Endodermal cell (in vitro differentiated cells): ENCODE data around the gene FRRS1. TPM values are rescaled to one million over a fixed set of nuclear protein-coding genes. Genes with fewer than 3 reads are reported as not detected.

Experiments used
- DNase-seq: peaks from one replicate; pipeline ENCODE4 v3.0.0-alpha.2; 2017
- H3K27ac ChIP-seq: 2 replicates; pipeline ENCODE4 v1.5.1; 2013; ENCODE audit warnings: mild to moderate bottlenecking, low read depth, low read length, moderate library complexity
- H3K27me3 ChIP-seq: 2 replicates; pipeline ENCODE4 v1.6.1; 2013; ENCODE audit warnings: mild to moderate bottlenecking, low read length, moderate library complexity; ENCODE audit not compliant: insufficient read depth, control insufficient read depth, poor library complexity, severe bottlenecking
- H3K36me3 ChIP-seq: 2 replicates; pipeline ENCODE4 v1.7.0; 2013; ENCODE audit warnings: mild to moderate bottlenecking, low read length, moderate library complexity; ENCODE audit not compliant: control insufficient read depth, insufficient read depth
- H3K4me1 ChIP-seq: one replicate; pipeline ENCODE4 v1.7.0; 2013; ENCODE audit warnings: low read length; ENCODE audit not compliant: control insufficient read depth, insufficient read depth
- H3K4me3 ChIP-seq: 2 replicates; pipeline ENCODE4 v1.5.1; 2013; ENCODE audit warnings: mild to moderate bottlenecking, low read length, moderate library complexity
- H3K9ac ChIP-seq: 2 replicates; pipeline ENCODE4 v1.6.1; 2013; ENCODE audit warnings: mild to moderate bottlenecking, low read length, moderate library complexity; ENCODE audit not compliant: poor library complexity, severe bottlenecking; ENCODE audit errors: extremely low read depth
- H3K9me3 ChIP-seq: 2 replicates; pipeline ENCODE4 v1.6.1; 2013; ENCODE audit warnings: mild to moderate bottlenecking, low read length, moderate library complexity; ENCODE audit not compliant: control insufficient read depth
- H3K27ac Mint-ChIP-seq: 2 replicates; pipeline ENCODE4 v1.8.0; 2020; ENCODE audit warnings: mixed read lengths
- H3K27me3 Mint-ChIP-seq: 2 replicates; pipeline ENCODE4 v1.8.0; 2021; ENCODE audit warnings: mild to moderate bottlenecking, mixed read lengths; ENCODE audit not compliant: insufficient read depth
- H3K36me3 Mint-ChIP-seq: 2 replicates; pipeline ENCODE4 v1.8.0; 2020; ENCODE audit warnings: low read depth, mixed read lengths
- H3K4me1 Mint-ChIP-seq: 2 replicates; pipeline ENCODE4 v1.8.0; 2020; ENCODE audit warnings: mixed read lengths
- H3K4me3 Mint-ChIP-seq: 2 replicates; pipeline ENCODE4 v1.8.0; 2020; ENCODE audit warnings: mild to moderate bottlenecking, moderate library complexity, mixed read lengths
- H3K9me3 Mint-ChIP-seq: 2 replicates; pipeline ENCODE4 v1.8.0; 2020; ENCODE audit warnings: mild to moderate bottlenecking, mixed read lengths
- WGBS, 2 experiments: methylation state at CpG; one replicate each; pipeline versions ENCODE4 v1.1.5 to v1.1.7; 2013; ENCODE audit warnings: missing lambda C conversion rate in 2 of 2, mixed read lengths in 1 of 2; ENCODE audit not compliant: insufficient coverage in 1 of 2, insufficient read length in 1 of 2; 5-methylcytosine and 5-hydroxymethylcytosine counted together
- total RNA-seq, 2 donors: library from RNA; stranded (reverse); fragmentation: NEBNext Ultra II Directional in 1 of 2; extraction: Animal tissue kit (Norgen Biotek cat#: 25700) in 1 of 2; gene quantifications; 2 replicates in 1 of 2; 3 replicates in 1 of 2; pipeline ENCODE4 v1.2.1, GENCODE V29; 2021
- TF ChIP-seq, protein P1 (sequence below): fragments of 200-600 bp; sonication (generic); conservative IDR thresholded peaks from 2 replicates; pipeline ENCODE4 v1.5.0; 2021; ENCODE audit warnings: antibody characterized with exemption, mild to moderate bottlenecking

FRRS1 gene
- total RNA-seq, 2 donors from 2014 or later, result 9.9 to 24.4 TPM

DNA sequence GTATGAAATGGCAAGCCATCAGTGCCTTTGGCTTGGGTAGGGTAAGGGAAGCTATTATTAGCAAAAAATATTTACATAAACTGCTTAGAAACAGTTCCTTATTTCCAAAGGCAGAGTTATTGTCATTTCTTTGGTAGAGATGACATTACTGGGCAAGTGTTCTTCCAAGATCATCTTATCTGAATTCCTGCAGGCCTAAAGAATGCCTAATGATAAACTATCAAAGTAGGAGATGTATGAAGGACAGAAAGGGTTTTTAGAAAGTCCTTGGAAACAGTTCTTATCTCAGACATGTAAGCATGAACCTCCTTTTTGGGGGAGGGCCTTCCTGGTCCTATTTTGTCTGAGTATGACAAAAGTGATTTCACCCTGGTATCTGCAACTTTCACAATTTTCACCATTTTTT, 5.1 kb upstream of the FRRS1 start:
- DNase-seq, result no peak
- Histone ChIP-seq H3K9ac (no peak overlapping the region), H3K27ac (no peak overlapping the region), H3K9me3 (no peaks in the 10 kb centered on the region), H3K36me3 (no peaks in the 10 kb centered on the region), H3K4me3 (no peak overlapping the region), H3K4me1 (peaks cover 9% of the 10 kb centered on the region), H3K27me3 (no peaks in the 10 kb centered on the region)
- no peaks in the 10 kb centered on the region for H3K36me3 Mint-ChIP-seq
- no peak overlapping the region for H3K27ac Mint-ChIP-seq
- H3K4me3 Mint-ChIP-seq, result no peak overlapping the region
- no peaks in the 10 kb centered on the region for H3K27me3 Mint-ChIP-seq
- H3K4me1 Mint-ChIP-seq, result peaks cover 31% of the 10 kb centered on the region
- TF ChIP-seq, protein P1, sequence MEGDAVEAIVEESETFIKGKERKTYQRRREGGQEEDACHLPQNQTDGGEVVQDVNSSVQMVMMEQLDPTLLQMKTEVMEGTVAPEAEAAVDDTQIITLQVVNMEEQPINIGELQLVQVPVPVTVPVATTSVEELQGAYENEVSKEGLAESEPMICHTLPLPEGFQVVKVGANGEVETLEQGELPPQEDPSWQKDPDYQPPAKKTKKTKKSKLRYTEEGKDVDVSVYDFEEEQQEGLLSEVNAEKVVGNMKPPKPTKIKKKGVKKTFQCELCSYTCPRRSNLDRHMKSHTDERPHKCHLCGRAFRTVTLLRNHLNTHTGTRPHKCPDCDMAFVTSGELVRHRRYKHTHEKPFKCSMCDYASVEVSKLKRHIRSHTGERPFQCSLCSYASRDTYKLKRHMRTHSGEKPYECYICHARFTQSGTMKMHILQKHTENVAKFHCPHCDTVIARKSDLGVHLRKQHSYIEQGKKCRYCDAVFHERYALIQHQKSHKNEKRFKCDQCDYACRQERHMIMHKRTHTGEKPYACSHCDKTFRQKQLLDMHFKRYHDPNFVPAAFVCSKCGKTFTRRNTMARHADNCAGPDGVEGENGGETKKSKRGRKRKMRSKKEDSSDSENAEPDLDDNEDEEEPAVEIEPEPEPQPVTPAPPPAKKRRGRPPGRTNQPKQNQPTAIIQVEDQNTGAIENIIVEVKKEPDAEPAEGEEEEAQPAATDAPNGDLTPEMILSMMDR, result no peak
- no peaks in the 10 kb centered on the region for H3K9me3 Mint-ChIP-seq

DNA sequence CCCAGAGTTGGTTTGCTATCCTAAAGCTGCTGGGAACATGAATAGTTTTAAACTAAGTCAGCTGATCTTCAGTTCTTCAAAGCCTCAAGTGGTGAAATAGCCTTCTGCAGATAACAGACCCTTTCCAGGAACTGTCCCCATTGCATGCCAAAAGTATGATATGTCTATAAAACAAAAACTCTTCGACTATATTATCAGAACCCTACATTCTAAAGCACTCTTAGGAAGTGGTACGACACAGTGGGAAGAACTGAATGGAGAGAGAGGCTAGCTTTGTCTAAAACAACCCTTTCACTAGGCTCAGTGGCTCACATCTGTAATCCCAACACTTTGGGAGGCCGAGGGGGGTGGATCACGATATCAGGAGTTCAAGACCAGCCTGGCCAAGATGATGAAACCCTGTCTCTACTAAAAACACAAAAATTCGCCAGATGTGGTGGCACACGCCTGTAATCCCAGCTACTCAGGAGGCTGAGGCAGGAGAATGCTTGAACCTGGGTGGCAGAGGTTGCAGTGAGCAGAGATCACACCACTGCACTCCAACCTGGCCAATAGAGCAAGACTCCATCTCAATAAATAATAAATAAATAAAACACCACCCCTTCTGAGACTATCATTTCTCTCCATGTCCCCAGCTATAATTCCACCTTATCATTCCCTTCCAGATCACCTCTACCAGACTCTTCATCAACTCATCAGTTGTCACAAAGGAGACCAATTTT, 2.2 kb upstream of the FRRS1 start:
- Mint-ChIP-seq H3K4me1 (peaks cover 27% of the 10 kb centered on the region), H3K9me3 (no peaks in the 10 kb centered on the region), H3K4me3 (no peak overlapping the region), H3K27ac (no peak overlapping the region), H3K27me3 (no peaks in the 10 kb centered on the region), H3K36me3 (no peaks in the 10 kb centered on the region)
- Histone ChIP-seq H3K9me3 (no peaks in the 10 kb centered on the region), H3K4me1 (peaks cover 3% of the 10 kb centered on the region), H3K9ac (no peak overlapping the region), H3K27me3 (no peaks in the 10 kb centered on the region), H3K4me3 (no peak overlapping the region), H3K27ac (peak overlapping the region; percentile 56), H3K36me3 (no peaks in the 10 kb centered on the region)
- DNase-seq, result no peak
- WGBS, 2 experiments, result 86 to 100% methylated on average over 2 to 6 of the region's 6 CpGs
- TF ChIP-seq, protein P1, result no peak

DNA sequence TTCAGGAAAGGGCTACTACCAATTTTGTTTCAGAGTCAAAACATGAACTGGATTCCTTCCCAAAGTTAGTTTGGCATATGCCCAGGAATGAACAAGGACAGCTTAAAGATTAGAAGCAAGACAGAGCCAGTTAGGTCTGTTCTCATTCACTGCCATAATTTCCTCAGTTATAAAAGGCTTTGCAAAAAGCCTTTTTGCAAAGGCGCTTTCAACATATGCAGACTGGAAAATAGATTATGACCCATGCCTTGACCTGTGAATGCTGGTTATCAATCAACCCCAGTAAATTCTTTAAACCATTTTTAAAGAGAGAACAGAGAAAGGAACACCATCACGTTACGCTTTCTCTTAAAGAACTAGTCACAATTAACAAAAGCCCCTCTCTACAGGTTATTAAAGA, 1.7 kb upstream of the FRRS1 start:
- Histone ChIP-seq H3K9ac (no peak overlapping the region), H3K9me3 (no peaks in the 10 kb centered on the region), H3K27ac (peak overlapping the region; percentile 56), H3K36me3 (no peaks in the 10 kb centered on the region), H3K4me3 (no peak overlapping the region), H3K27me3 (no peaks in the 10 kb centered on the region), H3K4me1 (peaks cover 3% of the 10 kb centered on the region)
- no peaks in the 10 kb centered on the region for H3K36me3 Mint-ChIP-seq
- no peak overlapping the region for H3K4me3 Mint-ChIP-seq
- TF ChIP-seq, protein P1, result no peak
- DNase-seq, result no peak
- H3K9me3 Mint-ChIP-seq, result no peaks in the 10 kb centered on the region
- H3K27me3 Mint-ChIP-seq, result no peaks in the 10 kb centered on the region
- peaks cover 27% of the 10 kb centered on the region for H3K4me1 Mint-ChIP-seq
- WGBS, 2 experiments, result 67 to 99% methylated on average over 1 to 3 of the region's 3 CpGs
- H3K27ac Mint-ChIP-seq, result no peak overlapping the region
